ENCODE measurements around the gene FNDC3B.

Gene FNDC3B

GRCh38 chr3:172282850-172283249, 243.5 kb downstream of the FNDC3B start:
- Histone ChIP-seq H3K9ac (ENCODE audit: low read length) (no peak overlapping the region), H3K9me2 (replicated peaks; ENCODE audit: insufficient read depth, low read length) (no peaks in the 10 kb centered on the region), H3K4me3 (ENCODE audit: low read length) (no peak overlapping the region), H2AFZ (ENCODE audit: low read length) (no peak overlapping the region), H3K36me3 (replicated peaks; ENCODE audit: insufficient read depth, low read length) (peaks cover 7% of the 10 kb centered on the region), H3K27me3 (replicated peaks; ENCODE audit: insufficient read depth, low read length) (no peaks in the 10 kb centered on the region), H3K4me1 (ENCODE audit: low read length) (no peaks in the 10 kb centered on the region), H4K20me1 (ENCODE audit: insufficient read depth, low read length) (no peaks in the 10 kb centered on the region), H3K4me2 (ENCODE audit: low read depth, low read length) (no peak overlapping the region), H3K79me2 (ENCODE audit: low read length) (peaks cover 77% of the 10 kb centered on the region), H3K9me3 (replicated peaks; ENCODE audit: insufficient read depth, low read length) (no peaks in the 10 kb centered on the region), H3K27ac (ENCODE audit: low read length) (no peak overlapping the region), H3F3A (ENCODE audit: insufficient read depth, low read length) (0 out of 2 replicates have a peak, but pooled peaks cover 3% of the 10 kb centered on the region)
- TF ChIP-seq EZH2 (optimal IDR thresholded peaks at IDR 0.05; ENCODE audit: low read depth, low read length) (no peak), CTCF (IDR thresholded peaks at IDR 0.05; ENCODE audit: low read length) (no peak)
- no peak for DNase-seq

- no peak overlapping the region for H3K27ac ChIP-seq (ENCODE audit: low read length)
- no peaks in the 10 kb centered on the region for H3K27me3 ChIP-seq (replicated peaks; ENCODE audit: insufficient read depth, low read length)
- H3F3A ChIP-seq (ENCODE audit: insufficient read depth, low read length), result 0 out of 2 replicates have a peak, but pooled peaks cover 3% of the 10 kb centered on the region
- DNase-seq, result no peak
- H4K20me1 ChIP-seq (ENCODE audit: insufficient read depth, low read length), result no peaks in the 10 kb centered on the region
- peaks cover 4% of the 10 kb centered on the region for H3K4me1 ChIP-seq (ENCODE audit: low read length)
- H3K79me2 ChIP-seq (ENCODE audit: low read length), result peaks cover 77% of the 10 kb centered on the region
- TF ChIP-seq EZH2phosphoT487 (IDR thresholded peaks at IDR 0.05; ENCODE audit: low read length) (no peak), CTCF (IDR thresholded peaks at IDR 0.05; ENCODE audit: low read length) (no peak), EZH2 (optimal IDR thresholded peaks at IDR 0.05; ENCODE audit: low read depth, low read length) (no peak)
- peaks cover 7% of the 10 kb centered on the region for H3K36me3 ChIP-seq (replicated peaks; ENCODE audit: insufficient read depth, low read length)
- no peak overlapping the region for H3K4me3 ChIP-seq (ENCODE audit: low read length)
- H3K9me3 ChIP-seq (replicated peaks; ENCODE audit: insufficient read depth, low read length), result no peaks in the 10 kb centered on the region
- H3K9ac ChIP-seq (ENCODE audit: low read length), result no peak overlapping the region
- H3K4me2 ChIP-seq (ENCODE audit: low read depth, low read length), result no peak overlapping the region
- no peak overlapping the region for H2AFZ ChIP-seq (ENCODE audit: low read length)
- H3K9me2 ChIP-seq (replicated peaks; ENCODE audit: insufficient read depth, low read length), result no peaks in the 10 kb centered on the region
These were observed 244.5 kb downstream of the FNDC3B start for GRCh38 chr3:172283841-172284357.

GRCh38 chr3:172285844-172286243, 246.5 kb downstream of the FNDC3B start:
- H3K4me1 ChIP-seq (ENCODE audit: low read length), result peaks cover 10% of the 10 kb centered on the region

More at GRCh38 chr3:172285844-172286243, 246.5 kb downstream of the FNDC3B start:
- Histone ChIP-seq H2AFZ (ENCODE audit: low read length) (no peak overlapping the region), H3F3A (ENCODE audit: insufficient read depth, low read length) (no peaks in the 10 kb centered on the region), H3K4me2 (ENCODE audit: low read depth, low read length) (no peak overlapping the region), H3K9me2 (replicated peaks; ENCODE audit: insufficient read depth, low read length) (no peaks in the 10 kb centered on the region), H4K20me1 (ENCODE audit: insufficient read depth, low read length) (no peaks in the 10 kb centered on the region), H3K9ac (ENCODE audit: low read length) (no peak overlapping the region), H3K27ac (ENCODE audit: low read length) (no peak overlapping the region), H3K79me2 (ENCODE audit: low read length) (peaks cover 73% of the 10 kb centered on the region), H3K9me3 (replicated peaks; ENCODE audit: insufficient read depth, low read length) (no peaks in the 10 kb centered on the region), H3K27me3 (replicated peaks; ENCODE audit: insufficient read depth, low read length) (no peaks in the 10 kb centered on the region), H3K4me3 (ENCODE audit: low read length) (no peak overlapping the region), H3K36me3 (replicated peaks; ENCODE audit: insufficient read depth, low read length) (peaks cover 7% of the 10 kb centered on the region)
- DNase-seq, result no peak
- TF ChIP-seq EZH2 (optimal IDR thresholded peaks at IDR 0.05; ENCODE audit: low read depth, low read length) (no peak), EZH2phosphoT487 (IDR thresholded peaks at IDR 0.05; ENCODE audit: low read length) (no peak), CTCF (IDR thresholded peaks at IDR 0.05; ENCODE audit: low read length) (no peak)
